ENCODE results near the gene LINC00632. TPM values are rescaled to one million over a fixed set of nuclear protein-coding genes. Genes with fewer than 3 reads are reported as not detected.
A peak's percentile ranks its signal among the peaks of the same experiment; 100 is the strongest.
"Not testable (repeated sequence)": the region's sequence is repeated elsewhere in the genome, so short reads cannot be mapped to it uniquely, and the experiment has no call there.

Gene LINC00632
- polyA plus RNA-seq = 4.5 TPM
- long read RNA-seq, donor 1 = 0 reads
- long read RNA-seq, donor 2 = 0 reads
- long read RNA-seq, donor 3, partial matches to known transcripts = 0 of 1 reads
- long read RNA-seq, donor 3, other reads (novel, unspliced or antisense) = 0 of 1 reads
- long read RNA-seq, donor 4 = 0 reads
- long read RNA-seq, donor 5, partial matches to known transcripts = 0 of 1 reads
- long read RNA-seq, donor 5, other reads (novel, unspliced or antisense) = 0 of 1 reads
- long read RNA-seq, donor 6, partial matches to known transcripts = 0 of 1 reads
- long read RNA-seq, donor 6, other reads (novel, unspliced or antisense) = 0 of 1 reads
- long read RNA-seq, donor 7 = 0 reads
- long read RNA-seq, donor 8, partial matches to known transcripts = 0 of 1 reads
- long read RNA-seq, donor 8, other reads (novel, unspliced or antisense) = 0 of 1 reads
- long read RNA-seq, donor 9, partial matches to known transcripts = 0 of 1 reads
- long read RNA-seq, donor 9, other reads (novel, unspliced or antisense) = 0 of 1 reads
- long read RNA-seq, donor 10 = 0 reads
- long read RNA-seq, donor 11 = 0 reads

- DNase-seq = no peak
- H3K4me1 ChIP-seq (ENCODE audit: control insufficient read depth, insufficient read depth, low read length) = no peaks in the 10 kb centered on the region
- H3K4me3 ChIP-seq (ENCODE audit: low read length) = peak within 1 kb of the TSS; percentile 13
- H3K27ac ChIP-seq (ENCODE audit: low read length) = no peak within 1 kb of the TSS
- no peaks in the 10 kb centered on the region for H3K36me3 ChIP-seq (ENCODE audit: control insufficient read depth, insufficient read depth, low read length)
- no CpG with 5 or more reads among the region's 3 CpGs for WGBS (ENCODE audit: insufficient coverage, low lambda C conversion rate)
- no peaks in the 10 kb centered on the region for H3K27me3 ChIP-seq (ENCODE audit: control insufficient read depth, insufficient read depth, low read length)
- H3K9me3 ChIP-seq (ENCODE audit: control insufficient read depth, low read depth, low read length) = no peaks in the 10 kb centered on the region
Measured at GRCh38 chrX:140709421-140709846, at the start of gene LINC00632. Gene LINC00632 (plus strand): TSS chrX:140709759.

DNA sequence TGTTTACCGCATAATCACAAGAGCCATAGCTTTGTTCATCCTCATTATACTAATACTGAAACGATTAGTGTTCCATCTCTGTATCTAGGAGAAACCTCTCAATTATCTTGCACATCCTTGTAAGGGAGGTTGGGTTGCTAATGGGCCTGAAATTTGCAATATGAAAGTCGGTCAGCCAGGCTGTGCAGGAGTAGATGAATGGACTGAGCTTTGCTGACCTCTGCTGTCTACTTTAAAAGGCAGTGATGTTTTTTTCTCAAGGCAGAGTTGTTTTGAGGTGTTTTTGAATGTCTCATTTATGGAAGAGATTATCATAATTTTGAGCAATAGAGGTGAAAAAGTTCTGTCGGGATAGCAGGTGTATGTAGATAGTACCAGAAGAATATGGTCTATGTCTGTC, 47.9 kb upstream of the LINC00632 start:
- WGBS (ENCODE audit: insufficient coverage, low lambda C conversion rate) = no CpG with 5 or more reads among the region's 4 CpGs
- no peak overlapping the region for H3K4me3 ChIP-seq (ENCODE audit: low read length)
- no peaks in the 10 kb centered on the region for H3K36me3 ChIP-seq (ENCODE audit: control insufficient read depth, insufficient read depth, low read length)
- H3K27ac ChIP-seq (ENCODE audit: low read length) = no peak overlapping the region
- H3K9me3 ChIP-seq (ENCODE audit: control insufficient read depth, low read depth, low read length) = no peaks in the 10 kb centered on the region
- no peaks in the 10 kb centered on the region for H3K4me1 ChIP-seq (ENCODE audit: control insufficient read depth, insufficient read depth, low read length)
- no peaks in the 10 kb centered on the region for H3K27me3 ChIP-seq (ENCODE audit: control insufficient read depth, insufficient read depth, low read length)
- DNase-seq = no peak

GRCh38 chrX:140664939-140665338, 44.6 kb upstream of the LINC00632 start:
- Histone ChIP-seq H3K36me3 (ENCODE audit: control insufficient read depth, insufficient read depth, low read length) (no peaks in the 10 kb centered on the region), H3K9me3 (ENCODE audit: control insufficient read depth, low read depth, low read length) (no peaks in the 10 kb centered on the region), H3K4me3 (ENCODE audit: low read length) (no peak overlapping the region), H3K27me3 (ENCODE audit: control insufficient read depth, insufficient read depth, low read length) (no peaks in the 10 kb centered on the region), H3K4me1 (ENCODE audit: control insufficient read depth, insufficient read depth, low read length) (no peaks in the 10 kb centered on the region), H3K27ac (ENCODE audit: low read length) (no peak overlapping the region)
- DNase-seq = no peak
- no CpG with 5 or more reads among the region's 3 CpGs for WGBS (ENCODE audit: insufficient coverage, low lambda C conversion rate)

GRCh38 chrX:140672840-140673731, 36.5 kb upstream of the LINC00632 start:
- no peaks in the 10 kb centered on the region for H3K4me1 ChIP-seq (ENCODE audit: control insufficient read depth, insufficient read depth, low read length)
- WGBS (ENCODE audit: insufficient coverage, low lambda C conversion rate) = 0% methylated on average over 1 of the region's 10 CpGs
- no peaks in the 10 kb centered on the region for H3K9me3 ChIP-seq (ENCODE audit: control insufficient read depth, low read depth, low read length)
- no peaks in the 10 kb centered on the region for H3K36me3 ChIP-seq (ENCODE audit: control insufficient read depth, insufficient read depth, low read length)
- no peak overlapping the region for H3K4me3 ChIP-seq (ENCODE audit: low read length)
- peak in 1 of 2 donors; percentile 1 for DNase-seq
- no peak overlapping the region for H3K27ac ChIP-seq (ENCODE audit: low read length)
- H3K27me3 ChIP-seq (ENCODE audit: control insufficient read depth, insufficient read depth, low read length) = no peaks in the 10 kb centered on the region

DNA sequence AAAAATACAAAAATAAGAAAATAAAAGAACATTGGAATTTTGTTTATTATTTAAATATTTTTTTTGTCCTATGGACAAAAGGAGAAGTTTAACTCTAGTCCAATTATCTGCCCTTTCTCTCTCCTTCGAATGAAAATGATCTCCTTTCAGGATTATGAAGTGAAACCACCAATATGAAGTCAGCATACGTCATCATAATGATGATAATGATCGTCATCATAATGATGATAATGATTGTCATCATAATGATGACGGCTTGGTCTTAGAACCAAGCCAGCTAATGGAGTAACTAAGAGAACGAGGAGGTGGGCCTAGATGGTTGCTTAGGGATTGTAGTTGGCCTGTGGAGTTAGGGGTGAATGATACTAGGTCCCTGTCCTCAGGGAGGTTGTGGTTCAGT, 21.9 kb upstream of the LINC00632 start:
- H3K4me3 ChIP-seq (ENCODE audit: low read length) = no peak overlapping the region
- DNase-seq = no peak
- H3K27ac ChIP-seq (ENCODE audit: low read length) = no peak overlapping the region
- H3K36me3 ChIP-seq (ENCODE audit: control insufficient read depth, insufficient read depth, low read length) = no peaks in the 10 kb centered on the region
- WGBS (ENCODE audit: insufficient coverage, low lambda C conversion rate) = no CpG with 5 or more reads among the region's 5 CpGs
- no peaks in the 10 kb centered on the region for H3K27me3 ChIP-seq (ENCODE audit: control insufficient read depth, insufficient read depth, low read length)
- no peaks in the 10 kb centered on the region for H3K4me1 ChIP-seq (ENCODE audit: control insufficient read depth, insufficient read depth, low read length)
- no peaks in the 10 kb centered on the region for H3K9me3 ChIP-seq (ENCODE audit: control insufficient read depth, low read depth, low read length)

GRCh38 chrX:140691596-140691995, 18.0 kb upstream of the LINC00632 start:
- not testable (repeated sequence) for H3K4me1 ChIP-seq (ENCODE audit: control insufficient read depth, insufficient read depth, low read length); H3K27ac ChIP-seq (ENCODE audit: low read length); H3K27me3 ChIP-seq (ENCODE audit: control insufficient read depth, insufficient read depth, low read length); DNase-seq; H3K4me3 ChIP-seq (ENCODE audit: low read length); H3K9me3 ChIP-seq (ENCODE audit: control insufficient read depth, low read depth, low read length); H3K36me3 ChIP-seq (ENCODE audit: control insufficient read depth, insufficient read depth, low read length)
- 88% methylated on average over 3 of the region's 4 CpGs for WGBS (ENCODE audit: insufficient coverage, low lambda C conversion rate)

DNA sequence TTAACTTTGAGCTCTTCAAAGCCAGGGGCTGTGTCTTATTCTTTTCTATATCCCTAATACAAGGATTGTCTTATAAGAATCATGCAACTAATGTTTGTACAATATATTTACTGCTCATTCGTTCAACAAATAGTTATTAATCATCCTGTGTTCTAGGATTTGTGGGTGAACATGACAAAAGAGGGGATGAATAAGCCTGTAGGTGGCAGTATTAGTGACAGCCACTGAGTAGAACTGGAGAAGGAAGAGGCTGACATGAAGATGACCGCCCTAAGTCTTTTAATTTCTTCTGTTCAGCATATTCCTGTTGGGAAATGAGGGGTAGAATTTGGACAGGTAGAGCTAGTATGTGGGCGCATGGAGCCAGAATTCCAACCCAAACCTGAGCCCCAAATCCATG, 11.9 kb upstream of the LINC00632 start:
- Histone ChIP-seq H3K36me3 (ENCODE audit: control insufficient read depth, insufficient read depth, low read length) (no peaks in the 10 kb centered on the region), H3K4me3 (ENCODE audit: low read length) (no peak overlapping the region), H3K27me3 (ENCODE audit: control insufficient read depth, insufficient read depth, low read length) (no peaks in the 10 kb centered on the region), H3K27ac (ENCODE audit: low read length) (no peak overlapping the region), H3K4me1 (ENCODE audit: control insufficient read depth, insufficient read depth, low read length) (no peaks in the 10 kb centered on the region), H3K9me3 (ENCODE audit: control insufficient read depth, low read depth, low read length) (no peaks in the 10 kb centered on the region)
- no CpG with 5 or more reads among the region's 3 CpGs for WGBS (ENCODE audit: insufficient coverage, low lambda C conversion rate)
- DNase-seq = no peak

DNA sequence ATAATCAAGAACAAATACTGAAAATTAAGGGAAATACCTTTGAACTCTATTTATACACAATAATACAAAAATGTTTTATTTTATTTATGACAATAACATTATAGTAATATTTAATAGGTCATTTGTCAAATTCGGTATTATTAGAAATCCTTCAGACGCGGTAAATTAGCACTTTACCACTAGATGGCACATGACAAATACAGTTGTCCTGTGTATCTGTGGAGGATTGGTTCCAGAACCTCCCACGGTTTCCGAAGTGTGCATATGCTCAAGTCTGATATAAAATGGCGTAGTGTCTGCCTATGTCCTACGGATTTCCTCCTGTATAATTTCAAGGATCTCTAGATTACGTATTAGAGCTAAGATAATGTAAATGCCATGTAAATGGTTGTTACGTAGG, 8.1 kb upstream of the LINC00632 start:
- Histone ChIP-seq H3K27me3 (ENCODE audit: control insufficient read depth, insufficient read depth, low read length) (no peaks in the 10 kb centered on the region), H3K27ac (ENCODE audit: low read length) (no peak overlapping the region), H3K36me3 (ENCODE audit: control insufficient read depth, insufficient read depth, low read length) (no peaks in the 10 kb centered on the region), H3K4me1 (ENCODE audit: control insufficient read depth, insufficient read depth, low read length) (no peaks in the 10 kb centered on the region), H3K4me3 (ENCODE audit: low read length) (no peak overlapping the region), H3K9me3 (ENCODE audit: control insufficient read depth, low read depth, low read length) (no peaks in the 10 kb centered on the region)
- no CpG with 5 or more reads among the region's 9 CpGs for WGBS (ENCODE audit: insufficient coverage, low lambda C conversion rate)
- no peak for DNase-seq

GRCh38 chrX:140710710-140711109, 1.2 kb downstream of the LINC00632 start:
- Histone ChIP-seq H3K36me3 (ENCODE audit: control insufficient read depth, insufficient read depth, low read length) (no peaks in the 10 kb centered on the region), H3K9me3 (ENCODE audit: control insufficient read depth, low read depth, low read length) (no peaks in the 10 kb centered on the region), H3K27me3 (ENCODE audit: control insufficient read depth, insufficient read depth, low read length) (no peaks in the 10 kb centered on the region), H3K4me3 (ENCODE audit: low read length) (peak overlapping the region; percentile 13), H3K27ac (ENCODE audit: low read length) (no peak overlapping the region), H3K4me1 (ENCODE audit: control insufficient read depth, insufficient read depth, low read length) (no peaks in the 10 kb centered on the region)
- WGBS (ENCODE audit: insufficient coverage, low lambda C conversion rate) = 86% methylated on average over 1 of the region's 6 CpGs
- peak in 1 of 2 donors; percentile 7 for DNase-seq

GRCh38 chrX:140711894-140712293, 2.3 kb downstream of the LINC00632 start:
- no peak overlapping the region for H3K27ac ChIP-seq (ENCODE audit: low read length)
- WGBS (ENCODE audit: insufficient coverage, low lambda C conversion rate) = no CpG with 5 or more reads among the region's 4 CpGs
- DNase-seq = no peak
- no peaks in the 10 kb centered on the region for H3K36me3 ChIP-seq (ENCODE audit: control insufficient read depth, insufficient read depth, low read length)
- no peak overlapping the region for H3K4me3 ChIP-seq (ENCODE audit: low read length)
- no peaks in the 10 kb centered on the region for H3K27me3 ChIP-seq (ENCODE audit: control insufficient read depth, insufficient read depth, low read length)
- no peaks in the 10 kb centered on the region for H3K4me1 ChIP-seq (ENCODE audit: control insufficient read depth, insufficient read depth, low read length)
- H3K9me3 ChIP-seq (ENCODE audit: control insufficient read depth, low read depth, low read length) = no peaks in the 10 kb centered on the region

Data from large intestine (tissue), 12 donors.